Measurements from ENCODE around the gene SGCE. TPM values are rescaled to one million over a fixed set of nuclear protein-coding genes. Genes with fewer than 3 reads are reported as not detected.

SGCE gene
- total and polyA plus RNA-seq, 9 of the 15 experiments (the other 6 are each of a cell fraction or from before 2014, with no cell fraction given), result 0.09 to 0.46 (median 0.28) TPM; not detected in 5

GRCh38 chr7:94649450-94649849 is 6.5 kb downstream of the SGCE start:
- WGBS (ENCODE audit: insufficient coverage, low coverage, missing lambda C conversion rate), result 0% methylated on average over 4 of the region's 4 CpGs
- no peaks in the 10 kb centered on the region for H3K36me3 ChIP-seq (ENCODE audit: control insufficient read depth, insufficient read depth, low read length)
- intact Hi-C loops (cut with micrococcal nuclease), result no loop called here
- H3K9ac ChIP-seq (ENCODE audit: insufficient read depth in 1 of 2, low read depth in 2 of 2, low read length in 2 of 2), result no peak overlapping the region
- BruUV-seq (replicated peaks), result no TSS peak
- DNase-seq (ENCODE audit: extremely low read depth in 1 of 4, low spot score in 3 of 4), result no peak
- no peaks in the 10 kb centered on the region for H3K9me1 ChIP-seq (ENCODE audit: control insufficient read depth, insufficient read depth, low read length)
- no peaks in the 10 kb centered on the region for H3K4me1 ChIP-seq (replicated peaks in 1 of 2; ENCODE audit: control insufficient read depth in 2 of 2, insufficient read depth in 2 of 2, low read length in 2 of 2)
- no peaks in the 10 kb centered on the region for H3K27me3 ChIP-seq (ENCODE audit: control insufficient read depth in 2 of 2, insufficient read depth in 2 of 2, low read length in 2 of 2)
- no peak overlapping the region for H3K4me3 ChIP-seq
- in situ Hi-C loops (cut with MboI), result no loop called here
- FAIRE-seq, result no peak
- TF ChIP-seq ZFP30 (CRISPR knock-in tag; IDR thresholded peaks at IDR 0.05; ENCODE audit: borderline replicate concordance) (no peak), ASH1L (IDR thresholded peaks at IDR 0.05; ENCODE audit: borderline replicate concordance, low read depth, partially characterized antibody) (no peak), ZBTB2 (IDR thresholded peaks at IDR 0.05) (no peak), CCAR2 (IDR thresholded peaks at IDR 0.05; ENCODE audit: low read depth, low read length) (no peak)
- H3K79me2 ChIP-seq (ENCODE audit: control insufficient read depth, insufficient read depth, low read length), result no peaks in the 10 kb centered on the region
- H3K4me2 ChIP-seq (ENCODE audit: insufficient read depth, low read length), result no peak overlapping the region
- no peaks in the 10 kb centered on the region for H3K9me3 ChIP-seq (replicated peaks; ENCODE audit: control insufficient read depth, insufficient read depth, low read depth, low read length)
- CTCF ChIA-PET (ENCODE audit: low intra/inter-chr PET ratio), result no interaction called here
- no peak for ATAC-seq
- H4K20me1 ChIP-seq (replicated peaks; ENCODE audit: control insufficient read depth, insufficient read depth, low read length), result no peaks in the 10 kb centered on the region
- POLR2A ChIA-PET, result no interaction called here
- H3K27ac ChIP-seq (ENCODE audit: extremely low read depth, low read depth, low read length), result no peak overlapping the region
- H2AFZ ChIP-seq (ENCODE audit: low read depth, low read length), result no peak overlapping the region

GRCh38 chr7:94648731-94649130 is 7.2 kb downstream of the SGCE start:
- Histone ChIP-seq H3K36me3 (ENCODE audit: control insufficient read depth, insufficient read depth, low read length) (no peaks in the 10 kb centered on the region), H3K4me3 (no peak overlapping the region), H3K4me1 (replicated peaks in 1 of 2; ENCODE audit: control insufficient read depth in 2 of 2, insufficient read depth in 2 of 2, low read length in 2 of 2) (no peaks in the 10 kb centered on the region), H3K79me2 (ENCODE audit: control insufficient read depth, insufficient read depth, low read length) (no peaks in the 10 kb centered on the region), H4K20me1 (replicated peaks; ENCODE audit: control insufficient read depth, insufficient read depth, low read length) (no peaks in the 10 kb centered on the region), H3K27me3 (ENCODE audit: control insufficient read depth in 2 of 2, insufficient read depth in 2 of 2, low read length in 2 of 2) (no peaks in the 10 kb centered on the region), H3K27ac (ENCODE audit: extremely low read depth, low read depth, low read length) (no peak overlapping the region), H3K9ac (ENCODE audit: insufficient read depth in 1 of 2, low read depth in 2 of 2, low read length in 2 of 2) (no peak overlapping the region), H3K9me3 (replicated peaks; ENCODE audit: control insufficient read depth, insufficient read depth, low read depth, low read length) (no peaks in the 10 kb centered on the region), H2AFZ (ENCODE audit: low read depth, low read length) (no peak overlapping the region), H3K4me2 (ENCODE audit: insufficient read depth, low read length) (no peak overlapping the region), H3K9me1 (ENCODE audit: control insufficient read depth, insufficient read depth, low read length) (no peaks in the 10 kb centered on the region)
- no peak for DNase-seq (ENCODE audit: extremely low read depth in 1 of 4, low spot score in 3 of 4)
- no peak for ATAC-seq
- FAIRE-seq, result no peak
- CTCF ChIA-PET (ENCODE audit: low intra/inter-chr PET ratio), result no interaction called here
- in situ Hi-C loops (cut with MboI) (no loop called here), intact Hi-C loops (cut with micrococcal nuclease) (no loop called here)
- POLR2A ChIA-PET, result interaction anchor here (1.2 kb wide), 1 partner anchor 9 kb away, joined by 4 read pairs; no protein-coding TSS in a partner anchor
- TF ChIP-seq ZFX (CRISPR knock-in tag; IDR thresholded peaks at IDR 0.05) (no peak), ZNF431 (CRISPR knock-in tag; IDR thresholded peaks at IDR 0.05) (no peak), JUN (IDR thresholded peaks at IDR 0.05; ENCODE audit: borderline replicate concordance, low read depth, low read length) (no peak), JUN (CRISPR knock-in tag; IDR thresholded peaks at IDR 0.05; ENCODE audit: borderline replicate concordance) (no peak), SRSF3 (IDR thresholded peaks at IDR 0.05; ENCODE audit: insufficient read depth, low read length) (no peak), RBM14 (IDR thresholded peaks at IDR 0.05; ENCODE audit: borderline replicate concordance, insufficient read depth, low read depth, low read length) (no peak), EHMT2 (IDR thresholded peaks at IDR 0.05) (no peak)
- WGBS (ENCODE audit: insufficient coverage, low coverage, missing lambda C conversion rate), result 0% methylated on average over 5 of the region's 5 CpGs
- BruUV-seq (replicated peaks), result no TSS peak
